ENCODE results near the gene GORAB.

The GORAB gene

GRCh38 chr1:170533298-170533697, 1.3 kb downstream of the GORAB start:
- peak overlapping the region; percentile 99 for H3K9ac ChIP-seq (ENCODE audit: insufficient read length)
- DNase-seq (ENCODE audit: low read depth, low spot score): no peak
- no peak overlapping the region for H3K27ac ChIP-seq

GRCh38 chr1:170534626-170535147, 2.7 kb downstream of the GORAB start:
- Histone ChIP-seq H3K4me3 (no peak overlapping the region), H3K36me3 (ENCODE audit: insufficient read depth, low read length) (peaks cover 28% of the 10 kb centered on the region), H3K9ac (ENCODE audit: insufficient read length) (no peak overlapping the region), H3K9me3 (ENCODE audit: low read depth, low read length) (peaks cover 2% of the 10 kb centered on the region; the same call in 1 of the 2 replicates), H3K27ac (no peak overlapping the region)
- DNase-seq (ENCODE audit: low read depth, low spot score): no peak
- no peak for TF ChIP-seq FOXP2 (optimal IDR thresholded peaks at IDR 0.05; ENCODE audit: control extremely low read depth, extremely low read length, insufficient read depth)
- no peak for TF ChIP-seq POLR2AphosphoS5 (IDR thresholded peaks at IDR 0.05; ENCODE audit: borderline replicate concordance, low read depth, low read length)
- no peak for TF ChIP-seq EZH2 (IDR thresholded peaks at IDR 0.05)

More at GRCh38 chr1:170533298-170533697, 1.3 kb downstream of the GORAB start:
- Histone ChIP-seq H3K36me3 (ENCODE audit: insufficient read depth, low read length) (peaks cover 15% of the 10 kb centered on the region), H3K4me3 (peak overlapping the region; percentile 99), H3K9me3 (ENCODE audit: low read depth, low read length) (peaks cover 2% of the 10 kb centered on the region; the same call in 1 of the 2 replicates)
- TF ChIP-seq EZH2 (IDR thresholded peaks at IDR 0.05) (no peak), FOXP2 (optimal IDR thresholded peaks at IDR 0.05; ENCODE audit: control extremely low read depth, extremely low read length, insufficient read depth) (no peak), POLR2AphosphoS5 (IDR thresholded peaks at IDR 0.05; ENCODE audit: borderline replicate concordance, low read depth, low read length) (no peak)

DNA sequence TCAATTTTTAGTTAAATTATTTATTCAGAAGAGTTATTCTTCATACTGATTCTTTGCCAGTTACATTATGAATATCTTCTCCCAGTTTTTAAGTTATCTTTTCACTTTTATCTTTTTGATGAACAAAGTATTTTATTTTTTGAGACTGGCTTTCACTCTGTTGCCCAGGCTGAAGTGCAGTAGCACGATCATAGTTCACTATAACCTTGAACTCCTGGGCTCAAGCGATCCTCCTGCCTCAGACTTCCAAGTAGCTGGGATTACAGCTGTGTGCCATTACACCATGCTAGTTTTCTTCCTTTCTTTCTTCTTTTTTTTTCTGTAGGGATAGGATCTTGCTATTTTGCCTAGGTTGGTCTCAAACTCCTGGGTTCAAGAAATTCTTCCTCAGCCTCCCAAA, 3.5 kb downstream of the GORAB start:
- peaks cover 33% of the 10 kb centered on the region for H3K36me3 ChIP-seq (ENCODE audit: insufficient read depth, low read length)
- TF ChIP-seq POLR2AphosphoS5 (IDR thresholded peaks at IDR 0.05; ENCODE audit: borderline replicate concordance, low read depth, low read length): no peak
- no peak for TF ChIP-seq FOXP2 (optimal IDR thresholded peaks at IDR 0.05; ENCODE audit: control extremely low read depth, extremely low read length, insufficient read depth)

GRCh38 chr1:170536924-170537551, 5.1 kb downstream of the GORAB start:
- Histone ChIP-seq H3K9me3 (ENCODE audit: low read depth, low read length) (peaks cover 2% of the 10 kb centered on the region; the same call in 1 of the 2 replicates), H3K36me3 (ENCODE audit: insufficient read depth, low read length) (peaks cover 48% of the 10 kb centered on the region), H3K9ac (ENCODE audit: insufficient read length) (no peak overlapping the region), H3K4me3 (no peak overlapping the region), H3K27ac (no peak overlapping the region)
- TF ChIP-seq POLR2AphosphoS5 (IDR thresholded peaks at IDR 0.05; ENCODE audit: borderline replicate concordance, low read depth, low read length) (no peak), FOXP2 (optimal IDR thresholded peaks at IDR 0.05; ENCODE audit: control extremely low read depth, extremely low read length, insufficient read depth) (no peak), EZH2 (IDR thresholded peaks at IDR 0.05) (no peak)
- no peak for DNase-seq (ENCODE audit: low read depth, low spot score)

More for the DNA sequence above, 3.5 kb downstream of the GORAB start:
- Histone ChIP-seq H3K27ac (no peak overlapping the region), H3K4me3 (no peak overlapping the region), H3K9me3 (ENCODE audit: low read depth, low read length) (peaks cover 2% of the 10 kb centered on the region; the same call in 1 of the 2 replicates), H3K9ac (ENCODE audit: insufficient read length) (no peak overlapping the region)
- no peak for DNase-seq (ENCODE audit: low read depth, low spot score)

DNA sequence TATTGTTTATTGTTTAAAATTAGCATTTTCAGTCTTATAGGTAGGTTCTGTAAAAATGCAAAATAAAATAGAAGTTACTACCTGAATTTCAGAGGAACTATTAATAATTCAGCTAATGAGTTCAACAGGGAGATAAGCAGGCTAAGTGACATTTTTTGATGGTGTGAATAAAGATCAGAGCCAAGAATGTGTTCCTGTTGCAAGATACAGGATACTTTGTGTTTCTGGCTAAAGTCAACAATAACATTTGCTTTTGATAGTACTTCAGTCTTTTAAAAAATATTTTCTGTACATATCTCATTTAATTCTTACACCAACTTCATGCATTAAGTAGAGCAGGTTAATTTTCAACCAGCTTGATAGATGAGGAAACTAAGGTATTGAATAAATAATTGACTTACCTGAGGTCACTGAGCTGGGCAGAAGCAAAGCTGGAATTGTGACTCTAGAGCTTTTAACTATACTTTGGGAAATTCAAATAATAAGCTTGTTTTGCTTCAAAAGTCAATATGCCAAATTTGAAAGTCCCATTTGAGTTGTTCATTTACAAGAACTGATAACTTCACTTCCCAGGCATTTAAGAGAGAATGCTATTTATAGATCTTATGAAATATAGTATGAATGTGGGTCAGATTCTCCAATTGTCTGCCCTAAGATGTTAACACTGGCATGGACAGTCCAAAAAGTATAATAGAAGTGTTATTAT, 6.0 kb downstream of the GORAB start:
- Histone ChIP-seq H3K9me3 (ENCODE audit: low read depth, low read length) (peaks cover 2% of the 10 kb centered on the region; the same call in 1 of the 2 replicates), H3K9ac (ENCODE audit: insufficient read length) (no peak overlapping the region), H3K36me3 (ENCODE audit: insufficient read depth, low read length) (peaks cover 57% of the 10 kb centered on the region), H3K27ac (no peak overlapping the region), H3K4me3 (no peak overlapping the region)
- no peak for DNase-seq (ENCODE audit: low read depth, low spot score)
- TF ChIP-seq POLR2AphosphoS5 (IDR thresholded peaks at IDR 0.05; ENCODE audit: borderline replicate concordance, low read depth, low read length) (no peak), EZH2 (IDR thresholded peaks at IDR 0.05) (no peak), FOXP2 (optimal IDR thresholded peaks at IDR 0.05; ENCODE audit: control extremely low read depth, extremely low read length, insufficient read depth) (no peak)

- no peak for DNase-seq (ENCODE audit: low read depth, low spot score)
These were observed 6.7 kb downstream of the GORAB start for GRCh38 chr1:170538687-170539086.

GRCh38 chr1:170539154-170539553, 7.2 kb downstream of the GORAB start:
- TF ChIP-seq FOXP2 (optimal IDR thresholded peaks at IDR 0.05; ENCODE audit: control extremely low read depth, extremely low read length, insufficient read depth) (no peak), POLR2AphosphoS5 (IDR thresholded peaks at IDR 0.05; ENCODE audit: borderline replicate concordance, low read depth, low read length) (no peak), EZH2 (IDR thresholded peaks at IDR 0.05) (no peak)
- Histone ChIP-seq H3K27ac (no peak overlapping the region), H3K9ac (ENCODE audit: insufficient read length) (no peak overlapping the region), H3K4me3 (no peak overlapping the region), H3K36me3 (ENCODE audit: insufficient read depth, low read length) (peaks cover 69% of the 10 kb centered on the region), H3K9me3 (ENCODE audit: low read depth, low read length) (peaks cover 2% of the 10 kb centered on the region; the same call in 1 of the 2 replicates)
- no peak for DNase-seq (ENCODE audit: low read depth, low spot score)

More at GRCh38 chr1:170538687-170539086, 6.7 kb downstream of the GORAB start:
- Histone ChIP-seq H3K36me3 (ENCODE audit: insufficient read depth, low read length) (peaks cover 65% of the 10 kb centered on the region), H3K27ac (no peak overlapping the region), H3K9me3 (ENCODE audit: low read depth, low read length) (peaks cover 2% of the 10 kb centered on the region; the same call in 1 of the 2 replicates), H3K9ac (ENCODE audit: insufficient read length) (no peak overlapping the region), H3K4me3 (no peak overlapping the region)
- TF ChIP-seq FOXP2 (optimal IDR thresholded peaks at IDR 0.05; ENCODE audit: control extremely low read depth, extremely low read length, insufficient read depth) (no peak), EZH2 (IDR thresholded peaks at IDR 0.05) (no peak), POLR2AphosphoS5 (IDR thresholded peaks at IDR 0.05; ENCODE audit: borderline replicate concordance, low read depth, low read length) (no peak)

GRCh38 chr1:170544624-170545023, 12.7 kb downstream of the GORAB start:
- H3K27ac ChIP-seq: no peak overlapping the region
- TF ChIP-seq FOXP2 (optimal IDR thresholded peaks at IDR 0.05; ENCODE audit: control extremely low read depth, extremely low read length, insufficient read depth) (no peak), POLR2AphosphoS5 (IDR thresholded peaks at IDR 0.05; ENCODE audit: borderline replicate concordance, low read depth, low read length) (no peak), EZH2 (IDR thresholded peaks at IDR 0.05) (no peak)
- no peaks in the 10 kb centered on the region for H3K9me3 ChIP-seq (ENCODE audit: low read depth, low read length)
- H3K9ac ChIP-seq (ENCODE audit: insufficient read length): no peak overlapping the region
- no peak overlapping the region for H3K4me3 ChIP-seq
- DNase-seq (ENCODE audit: low read depth, low spot score): no peak
- H3K36me3 ChIP-seq (ENCODE audit: insufficient read depth, low read length): peaks cover 92% of the 10 kb centered on the region
